Osteoblast (primary cell): ENCODE data around the gene VPS13D. TPM values are rescaled to one million over a fixed set of nuclear protein-coding genes. Genes with fewer than 3 reads are reported as not detected.

Source experiments
- DNase-seq: peaks from one replicate; pipeline ENCODE4 v3.0.0; 2011; ENCODE audit warnings: low spot score, mixed read lengths; ENCODE audit not compliant: insufficient read length; ENCODE audit errors: missing footprints
- H2AFZ ChIP-seq: 2 replicates; pipeline ENCODE4 v1.6.0; 2011; ENCODE audit warnings: mild to moderate bottlenecking, low read length
- H3K27ac ChIP-seq: 2 replicates; pipeline ENCODE4 v1.5.1; 2011; ENCODE audit warnings: mild to moderate bottlenecking, low read depth, low read length, moderate library complexity
- H3K27me3 ChIP-seq: 2 replicates; pipeline ENCODE4 v1.6.0; 2012; ENCODE audit warnings: mild to moderate bottlenecking, control low read depth, inconsistent platforms, low read length, moderate library complexity; ENCODE audit not compliant: insufficient read depth
- H3K36me3 ChIP-seq: 2 replicates; pipeline ENCODE4 v1.5.1; 2011; ENCODE audit warnings: mild to moderate bottlenecking, low read length, control low read depth, moderate library complexity; ENCODE audit not compliant: insufficient read depth
- H3K4me1 ChIP-seq: 2 replicates; pipeline ENCODE4 v1.5.1; 2011; ENCODE audit warnings: mild to moderate bottlenecking, low read length, control low read depth, moderate library complexity; ENCODE audit not compliant: insufficient read depth
- H3K4me2 ChIP-seq: 2 replicates; pipeline ENCODE4 v1.6.0; 2011; ENCODE audit warnings: mild to moderate bottlenecking, low read length; ENCODE audit not compliant: insufficient read depth
- H3K4me3 ChIP-seq: fragments of 200-600 bp; sonication (generic); 3 replicates; pipeline ENCODE4 v1.5.1; 2012; ENCODE audit warnings: mild to moderate bottlenecking, low read length, inconsistent platforms; ENCODE audit not compliant: insufficient read depth
- H3K79me2 ChIP-seq: 2 replicates; pipeline ENCODE4 v1.6.0; 2012; ENCODE audit warnings: mild to moderate bottlenecking, low read length, control low read depth, inconsistent platforms; ENCODE audit not compliant: insufficient read depth
- H3K9me3 ChIP-seq: 2 replicates; pipeline ENCODE4 v1.5.1; 2011; ENCODE audit warnings: low read depth, low read length, control low read depth
- H4K20me1 ChIP-seq: 2 replicates; pipeline ENCODE4 v1.6.0; 2012; ENCODE audit warnings: mild to moderate bottlenecking, low read length, control low read depth; ENCODE audit not compliant: insufficient read depth
- total RNA-seq: library from RNA; depleted of rRNA; stranded (reverse); fragments of >200 nt; gene quantifications from 2 replicates; pipeline ENCODE4 v1.2.3, GENCODE V29; 2012
- TF ChIP-seq, protein P1 (sequence below): IDR thresholded peaks from 2 replicates; pipeline ENCODE4 v1.5.1; 2011; ENCODE audit warnings: mild to moderate bottlenecking, low read depth, low read length, moderate library complexity; ENCODE audit errors: extremely low read depth

VPS13D gene
- total RNA-seq, 1 donor = 48.5 TPM

DNA sequence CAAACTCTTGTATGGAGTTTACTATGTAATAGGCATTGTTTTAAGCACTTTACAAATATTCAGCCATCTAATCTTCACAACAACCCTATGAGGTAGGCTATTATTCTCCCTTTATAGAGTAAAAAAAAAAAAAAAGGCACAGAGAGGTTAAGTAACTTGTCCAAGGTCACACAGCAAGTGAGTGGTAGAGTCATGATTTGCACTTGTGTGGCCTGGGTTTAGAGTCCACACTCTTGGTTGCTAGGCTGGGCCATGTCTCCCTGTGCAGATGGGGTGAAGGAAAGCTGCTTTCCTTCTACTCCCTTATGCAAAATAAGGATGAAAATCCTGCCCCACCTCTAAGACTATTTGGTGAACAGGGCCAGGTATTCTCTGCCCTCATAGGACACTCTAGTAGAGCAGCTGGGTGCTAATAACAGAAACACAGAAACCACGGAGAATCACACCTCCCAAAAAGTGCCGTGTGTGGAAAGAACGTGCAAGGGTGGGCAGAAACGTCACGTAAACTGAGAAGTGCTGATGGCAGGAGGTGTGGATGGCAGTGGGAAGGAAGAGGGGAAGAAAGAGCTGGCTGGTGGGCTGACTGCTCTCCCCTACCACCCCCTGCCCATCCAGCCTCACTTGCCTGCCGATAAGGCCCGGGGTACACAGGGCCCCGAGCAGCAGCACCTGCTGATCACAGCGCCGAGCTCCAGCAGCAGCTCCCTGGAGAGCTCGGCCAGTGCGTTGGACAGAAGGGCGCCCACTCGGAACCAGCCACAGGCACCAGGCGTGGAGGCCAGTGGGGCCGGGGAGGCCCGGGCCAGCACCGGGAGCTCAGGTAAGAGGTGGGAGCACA lies 28.3 kb upstream of the VPS13D start:
- Histone ChIP-seq H3K9me3 (no peaks in the 10 kb centered on the region), H3K4me1 (no peaks in the 10 kb centered on the region), H2AFZ (no peak overlapping the region), H3K79me2 (no peaks in the 10 kb centered on the region), H3K27me3 (no peaks in the 10 kb centered on the region), H3K4me2 (no peak overlapping the region), H4K20me1 (no peaks in the 10 kb centered on the region), H3K4me3 (no peak overlapping the region), H3K27ac (no peak overlapping the region), H3K36me3 (peaks cover 17% of the 10 kb centered on the region)
- TF ChIP-seq, protein P1, sequence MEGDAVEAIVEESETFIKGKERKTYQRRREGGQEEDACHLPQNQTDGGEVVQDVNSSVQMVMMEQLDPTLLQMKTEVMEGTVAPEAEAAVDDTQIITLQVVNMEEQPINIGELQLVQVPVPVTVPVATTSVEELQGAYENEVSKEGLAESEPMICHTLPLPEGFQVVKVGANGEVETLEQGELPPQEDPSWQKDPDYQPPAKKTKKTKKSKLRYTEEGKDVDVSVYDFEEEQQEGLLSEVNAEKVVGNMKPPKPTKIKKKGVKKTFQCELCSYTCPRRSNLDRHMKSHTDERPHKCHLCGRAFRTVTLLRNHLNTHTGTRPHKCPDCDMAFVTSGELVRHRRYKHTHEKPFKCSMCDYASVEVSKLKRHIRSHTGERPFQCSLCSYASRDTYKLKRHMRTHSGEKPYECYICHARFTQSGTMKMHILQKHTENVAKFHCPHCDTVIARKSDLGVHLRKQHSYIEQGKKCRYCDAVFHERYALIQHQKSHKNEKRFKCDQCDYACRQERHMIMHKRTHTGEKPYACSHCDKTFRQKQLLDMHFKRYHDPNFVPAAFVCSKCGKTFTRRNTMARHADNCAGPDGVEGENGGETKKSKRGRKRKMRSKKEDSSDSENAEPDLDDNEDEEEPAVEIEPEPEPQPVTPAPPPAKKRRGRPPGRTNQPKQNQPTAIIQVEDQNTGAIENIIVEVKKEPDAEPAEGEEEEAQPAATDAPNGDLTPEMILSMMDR = no peak
- DNase-seq = peak; percentile 11

DNA sequence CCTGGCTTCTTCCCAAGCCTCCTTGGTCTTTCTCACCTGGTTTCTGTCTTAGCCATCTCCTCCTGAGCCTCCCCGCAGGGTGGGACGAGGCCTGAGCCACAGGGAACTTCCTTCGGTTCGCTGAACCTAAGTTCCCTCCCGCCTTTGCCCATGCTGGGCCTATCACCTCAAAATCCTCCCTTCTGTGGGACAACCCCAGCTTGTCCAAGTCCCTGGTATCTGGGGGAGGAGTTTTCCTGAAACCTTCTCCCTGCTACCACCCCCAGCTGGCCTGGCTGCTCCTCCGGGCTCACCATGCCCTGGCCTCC lies 27.7 kb upstream of the VPS13D start:
- no peak overlapping the region for H3K27ac ChIP-seq
- H4K20me1 ChIP-seq = no peaks in the 10 kb centered on the region
- H3K79me2 ChIP-seq = no peaks in the 10 kb centered on the region
- no peaks in the 10 kb centered on the region for H3K27me3 ChIP-seq
- no peak overlapping the region for H2AFZ ChIP-seq
- TF ChIP-seq, protein P1 = no peak
- H3K4me2 ChIP-seq = no peak overlapping the region
- H3K4me3 ChIP-seq = no peak overlapping the region
- peak; percentile 69 for DNase-seq
- H3K36me3 ChIP-seq = peaks cover 22% of the 10 kb centered on the region
- H3K9me3 ChIP-seq = no peaks in the 10 kb centered on the region
- H3K4me1 ChIP-seq = no peaks in the 10 kb centered on the region

DNA sequence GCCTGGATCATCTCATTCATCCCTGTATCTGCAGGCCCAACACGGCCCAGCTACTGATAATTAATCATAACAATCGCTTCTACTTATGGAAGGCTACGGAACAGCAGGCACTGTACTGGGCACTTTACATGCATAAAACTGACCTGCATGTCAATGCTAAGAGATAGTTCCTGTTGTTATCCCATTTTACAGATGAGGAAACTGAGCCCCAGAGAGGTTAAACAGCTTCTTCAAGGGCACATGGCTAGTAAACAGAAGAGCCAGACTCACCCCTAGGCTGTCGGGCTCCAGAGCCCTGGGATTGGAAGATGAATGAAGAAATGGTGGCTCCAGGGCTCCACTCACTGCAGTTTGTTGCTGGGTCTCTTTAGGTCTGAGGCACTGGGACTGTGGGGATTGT lies 27.3 kb upstream of the VPS13D start:
- DNase-seq = peak; percentile 41
- Histone ChIP-seq H4K20me1 (no peaks in the 10 kb centered on the region), H3K4me2 (no peak overlapping the region), H3K27ac (no peak overlapping the region), H3K4me3 (no peak overlapping the region), H3K4me1 (no peaks in the 10 kb centered on the region), H3K9me3 (no peaks in the 10 kb centered on the region), H2AFZ (no peak overlapping the region), H3K27me3 (no peaks in the 10 kb centered on the region), H3K79me2 (no peaks in the 10 kb centered on the region), H3K36me3 (peaks cover 20% of the 10 kb centered on the region)
- TF ChIP-seq, protein P1 = no peak

DNA sequence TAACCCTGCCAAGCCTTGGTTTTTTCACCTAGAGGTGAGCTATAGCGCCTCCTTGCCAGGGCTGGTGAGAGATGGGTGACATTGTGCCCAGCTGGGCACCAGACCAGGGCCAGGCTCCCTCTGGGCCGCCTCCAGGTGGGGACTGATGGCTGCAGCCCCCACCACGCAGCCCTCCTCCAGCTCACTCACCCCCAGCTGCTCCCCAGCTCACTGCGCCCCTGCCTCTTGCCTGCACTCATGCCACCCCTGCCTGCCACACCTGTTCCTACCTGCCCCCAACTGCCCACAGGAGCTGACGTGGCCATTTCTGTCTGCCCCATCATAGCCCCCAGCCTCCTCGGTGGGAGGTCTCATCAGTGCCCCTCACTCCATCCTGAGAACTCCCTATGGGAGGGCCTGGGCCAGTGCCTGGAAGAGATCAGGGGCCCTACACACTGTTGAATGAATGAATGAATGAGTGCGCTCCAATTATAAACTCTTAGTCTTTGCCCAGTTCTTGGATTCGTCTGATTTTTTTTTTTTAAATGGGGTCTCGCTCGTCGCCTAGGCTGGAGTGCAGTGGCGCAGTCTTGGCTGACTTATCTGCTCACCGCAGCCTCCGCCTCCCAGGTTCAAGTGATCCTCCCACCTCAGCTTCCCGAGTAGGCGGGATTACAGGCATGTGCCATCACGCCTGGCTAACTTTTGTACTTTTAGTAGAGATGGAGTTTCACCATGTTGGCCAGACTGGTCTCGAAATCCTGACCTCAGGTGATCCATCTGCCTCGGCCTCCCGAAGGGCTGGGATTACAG lies 26.4 kb upstream of the VPS13D start:
- TF ChIP-seq, protein P1 = no peak
- Histone ChIP-seq H3K27ac (no peak overlapping the region), H2AFZ (no peak overlapping the region), H3K9me3 (no peaks in the 10 kb centered on the region), H3K36me3 (peaks cover 20% of the 10 kb centered on the region), H3K4me2 (no peak overlapping the region), H3K4me3 (no peak overlapping the region), H3K4me1 (no peaks in the 10 kb centered on the region), H4K20me1 (no peaks in the 10 kb centered on the region), H3K79me2 (no peaks in the 10 kb centered on the region), H3K27me3 (no peaks in the 10 kb centered on the region)
- peak; percentile 26 for DNase-seq
